Measurements from ENCODE around the gene CALML5. TPM values are rescaled to one million over a fixed set of nuclear protein-coding genes. Genes with fewer than 3 reads are reported as not detected.
A peak's percentile ranks its signal among the peaks of the same experiment; 100 is the strongest.
"Not testable (repeated sequence)": the region's sequence is repeated elsewhere in the genome, so short reads cannot be mapped to it uniquely, and the experiment has no call there.

CALML5 gene
- total and polyA plus RNA-seq, 4 donors = not detected

DNA sequence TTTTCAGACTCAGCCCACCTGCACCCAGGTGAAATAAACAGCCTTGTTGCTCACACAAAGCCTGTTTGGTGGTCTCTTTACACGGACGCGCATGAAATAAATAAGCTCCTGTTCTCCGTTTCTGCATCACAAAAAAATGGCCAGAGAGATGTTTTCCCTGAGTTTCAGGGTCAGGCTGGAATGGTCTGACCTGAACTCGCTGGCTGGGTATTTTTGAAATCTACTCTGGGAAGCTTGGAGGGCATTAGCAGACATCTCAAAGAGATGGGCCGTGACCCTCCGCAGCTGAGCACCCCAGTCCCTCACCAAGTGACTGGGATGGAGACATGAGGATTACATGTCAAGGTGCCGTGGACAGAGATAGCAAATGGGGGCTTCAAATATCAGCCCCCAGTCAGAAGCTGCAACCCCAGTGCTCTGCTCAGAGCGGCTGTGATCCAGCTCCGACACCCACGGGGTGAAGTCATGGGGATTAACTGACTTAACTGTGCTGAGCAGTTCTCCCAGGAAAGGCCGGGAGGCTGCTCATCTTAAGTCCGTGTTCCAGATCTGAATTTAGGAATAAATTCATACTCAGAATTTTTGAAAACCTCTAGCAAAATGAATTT is 22.3 kb downstream of the CALML5 start:
- Histone ChIP-seq H3K4me3 (ENCODE audit: low read depth, low read length) (no peak overlapping the region), H3K27ac (ENCODE audit: low read depth, low read length) (no peak overlapping the region), H3K27me3 (ENCODE audit: control insufficient read depth, insufficient read depth, low read length) (no peaks in the 10 kb centered on the region), H3K4me1 (ENCODE audit: control insufficient read depth, insufficient read depth, low read length) (no peaks in the 10 kb centered on the region), H3K36me3 (ENCODE audit: control insufficient read depth, insufficient read depth, low read length) (no peaks in the 10 kb centered on the region), H3K9me3 (ENCODE audit: control insufficient read depth, insufficient read depth, low read length) (no peaks in the 10 kb centered on the region)
- no peak for DNase-seq (ENCODE audit: low read depth in 4 of 6, low spot score in 6 of 6)
- WGBS (ENCODE audit: insufficient coverage) = 70% methylated on average over 10 of the region's 13 CpGs

DNA sequence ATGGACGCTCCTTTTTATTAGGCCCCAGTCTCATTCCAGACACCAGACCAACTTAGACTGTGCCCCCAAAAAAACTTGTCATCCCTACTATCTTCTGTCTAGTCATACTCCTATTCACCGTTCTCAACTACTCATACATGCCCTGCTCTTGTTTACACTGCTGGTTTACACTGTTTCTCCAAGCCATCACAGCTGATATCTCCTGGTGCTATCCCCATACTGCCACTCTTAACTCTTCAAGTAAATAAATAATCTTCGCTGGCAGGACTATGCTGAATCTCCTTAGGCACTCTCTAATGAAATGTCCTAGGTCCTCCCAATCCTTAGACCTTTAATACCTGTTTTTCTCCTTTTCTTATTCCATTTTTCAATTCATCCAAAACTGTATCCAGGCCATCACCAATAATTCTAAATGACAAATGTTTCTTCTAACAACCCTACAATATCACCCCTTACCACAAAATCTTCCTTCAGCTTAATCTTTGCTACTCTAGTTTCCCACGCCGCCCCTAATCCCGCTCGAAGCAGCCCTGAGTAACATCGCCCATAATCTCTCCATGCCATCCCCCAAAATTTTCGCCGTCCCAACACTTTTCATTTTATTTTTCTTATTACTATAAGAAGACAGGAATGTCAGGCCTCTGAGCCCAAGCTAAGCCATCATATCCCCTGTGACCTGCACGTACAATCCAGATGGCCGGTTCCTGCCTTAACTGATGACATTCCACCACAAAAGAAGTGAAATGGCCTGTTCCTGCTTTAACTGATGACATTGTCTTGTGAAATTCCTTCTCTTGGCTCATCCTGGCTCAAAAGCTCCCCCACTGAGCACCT is 23.2 kb downstream of the CALML5 start:
- H3K4me1 ChIP-seq (ENCODE audit: control insufficient read depth, insufficient read depth, low read length); H3K4me3 ChIP-seq (ENCODE audit: low read depth, low read length); H3K9me3 ChIP-seq (ENCODE audit: control insufficient read depth, insufficient read depth, low read length); H3K36me3 ChIP-seq (ENCODE audit: control insufficient read depth, insufficient read depth, low read length); DNase-seq (ENCODE audit: low read depth in 4 of 6, low spot score in 6 of 6); H3K27me3 ChIP-seq (ENCODE audit: control insufficient read depth, insufficient read depth, low read length); H3K27ac ChIP-seq (ENCODE audit: low read depth, low read length): not testable (repeated sequence)
- WGBS (ENCODE audit: insufficient coverage) = 87% methylated on average over 10 of the region's 12 CpGs

DNA sequence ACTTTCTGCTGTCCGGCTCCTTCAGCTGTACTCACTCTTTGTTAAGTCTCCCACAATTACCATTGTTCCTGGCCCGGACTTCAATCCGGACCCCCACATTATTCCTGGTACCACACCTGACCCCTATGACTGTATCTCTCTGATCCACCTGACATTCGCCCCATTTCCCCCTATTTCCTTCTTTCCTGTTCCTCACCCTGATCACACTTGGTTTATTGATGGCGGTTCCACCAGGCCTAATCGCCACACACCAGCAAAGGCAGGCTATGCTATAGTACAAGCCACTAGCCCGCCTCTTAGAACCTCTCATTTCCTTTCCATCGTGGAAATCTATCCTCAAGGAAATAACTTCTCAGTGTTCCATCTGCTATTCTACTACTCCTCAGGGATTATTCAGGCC is 24.3 kb downstream of the CALML5 start:
- not testable (repeated sequence) for DNase-seq (ENCODE audit: low read depth in 4 of 6, low spot score in 6 of 6)

DNA sequence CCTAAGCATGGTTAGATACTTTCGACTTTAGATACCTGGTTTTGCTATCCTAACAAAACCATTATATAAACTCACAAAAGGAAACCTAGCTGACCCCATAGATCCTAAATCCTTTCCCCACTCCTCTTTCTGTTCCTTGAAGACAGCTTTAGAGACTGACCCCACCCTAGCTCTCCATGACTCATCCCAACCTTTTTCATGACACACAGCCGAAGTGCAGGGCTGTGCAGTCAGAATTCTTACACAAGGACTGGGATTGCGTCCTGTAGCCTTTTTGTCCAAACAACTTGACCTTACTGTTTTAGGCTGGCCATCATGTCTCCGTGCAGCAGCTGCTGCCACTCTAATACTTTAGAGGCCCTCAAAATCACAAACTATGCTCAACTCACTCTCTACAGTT is 24.7 kb downstream of the CALML5 start:
- WGBS (ENCODE audit: insufficient coverage) = 93% methylated on average over 4 of the region's 4 CpGs
- not testable (repeated sequence) for H3K36me3 ChIP-seq (ENCODE audit: control insufficient read depth, insufficient read depth, low read length); H3K27ac ChIP-seq (ENCODE audit: low read depth, low read length); H3K4me1 ChIP-seq (ENCODE audit: control insufficient read depth, insufficient read depth, low read length); H3K4me3 ChIP-seq (ENCODE audit: low read depth, low read length); H3K27me3 ChIP-seq (ENCODE audit: control insufficient read depth, insufficient read depth, low read length); DNase-seq (ENCODE audit: low read depth in 4 of 6, low spot score in 6 of 6); H3K9me3 ChIP-seq (ENCODE audit: control insufficient read depth, insufficient read depth, low read length)

More for the DNA sequence above, 24.3 kb downstream of the CALML5 start:
- not testable (repeated sequence) for H3K4me3 ChIP-seq (ENCODE audit: low read depth, low read length); H3K9me3 ChIP-seq (ENCODE audit: control insufficient read depth, insufficient read depth, low read length); H3K4me1 ChIP-seq (ENCODE audit: control insufficient read depth, insufficient read depth, low read length); H3K27me3 ChIP-seq (ENCODE audit: control insufficient read depth, insufficient read depth, low read length); H3K27ac ChIP-seq (ENCODE audit: low read depth, low read length); H3K36me3 ChIP-seq (ENCODE audit: control insufficient read depth, insufficient read depth, low read length)
- WGBS (ENCODE audit: insufficient coverage) = 92% methylated on average over 3 of the region's 8 CpGs

DNA sequence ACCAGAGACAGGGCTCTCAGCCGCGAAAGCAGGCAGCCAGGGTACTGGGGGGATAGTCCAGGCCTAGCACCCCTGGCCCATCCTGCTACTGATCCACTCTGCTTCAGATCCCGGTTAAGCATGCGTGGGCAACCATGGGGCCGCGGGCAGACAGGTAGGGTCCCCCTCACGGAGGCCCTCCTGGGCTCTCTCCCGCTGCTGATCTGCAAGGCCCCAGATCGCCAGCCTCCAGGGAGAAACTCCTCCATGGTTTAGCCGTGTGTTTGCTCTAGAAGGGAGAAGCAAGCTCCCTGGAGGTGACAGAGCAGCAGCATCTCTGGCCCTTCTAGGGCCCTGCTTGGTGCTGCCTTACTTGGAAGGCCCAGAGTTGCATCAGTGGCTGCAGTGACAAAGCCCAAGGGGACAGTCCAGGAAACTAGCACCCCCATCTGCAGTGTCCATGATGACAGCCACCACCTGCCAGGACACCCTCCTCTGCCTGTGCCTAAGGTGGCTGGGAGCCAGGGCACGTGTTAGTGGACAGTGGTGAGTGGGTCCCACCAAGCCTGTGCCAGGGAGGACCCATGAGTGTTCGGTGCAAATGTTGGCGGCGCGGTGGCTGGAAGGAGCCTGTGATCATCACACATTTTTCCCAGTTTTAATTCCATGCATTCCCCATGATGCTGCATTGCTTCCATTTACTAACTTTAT is 29.2 kb downstream of the CALML5 start:
- WGBS (ENCODE audit: insufficient coverage) = over 99% methylated on average over 15 of the region's 15 CpGs
- Histone ChIP-seq H3K27me3 (ENCODE audit: control insufficient read depth, insufficient read depth, low read length) (no peaks in the 10 kb centered on the region), H3K36me3 (ENCODE audit: control insufficient read depth, insufficient read depth, low read length) (no peaks in the 10 kb centered on the region), H3K4me3 (ENCODE audit: low read depth, low read length) (no peak overlapping the region), H3K4me1 (ENCODE audit: control insufficient read depth, insufficient read depth, low read length) (peaks cover 33% of the 10 kb centered on the region), H3K9me3 (ENCODE audit: control insufficient read depth, insufficient read depth, low read length) (no peaks in the 10 kb centered on the region), H3K27ac (ENCODE audit: low read depth, low read length) (no peak overlapping the region)
- no peak for DNase-seq (ENCODE audit: low read depth in 4 of 6, low spot score in 6 of 6)

DNA sequence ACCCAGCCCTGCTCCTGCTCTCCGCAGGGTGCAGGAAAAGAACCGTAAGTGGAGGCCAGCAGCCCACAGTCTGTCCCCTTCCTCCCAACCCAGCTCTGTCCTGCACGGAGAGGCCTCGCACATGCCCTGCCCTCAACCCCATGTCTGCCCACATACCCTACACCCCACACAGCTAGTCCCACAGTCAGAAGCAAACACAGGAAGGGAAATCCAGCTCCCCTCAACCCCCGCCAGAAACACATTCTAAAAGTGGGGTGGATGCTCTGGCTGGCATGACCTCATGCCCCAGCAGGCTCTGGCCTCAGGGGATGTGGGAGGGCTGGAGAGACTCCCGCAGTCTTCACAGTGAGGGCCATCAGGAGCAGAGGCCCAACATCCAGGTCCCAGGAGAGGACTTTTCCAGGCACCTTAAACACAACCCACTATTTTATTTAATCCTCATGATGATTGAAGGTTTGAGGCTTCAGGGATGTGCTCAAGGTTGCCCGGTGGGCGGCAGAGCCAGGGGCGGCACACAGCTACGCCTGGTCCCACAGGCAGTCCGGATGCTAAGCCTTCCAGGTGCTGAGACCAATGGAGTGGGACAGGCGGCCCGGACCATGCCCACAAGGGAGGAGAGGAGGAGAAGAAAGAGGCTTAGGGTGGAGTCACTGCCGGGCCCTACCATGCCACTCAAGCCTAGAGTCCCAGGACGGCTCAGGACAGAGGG is 29.9 kb downstream of the CALML5 start:
- Histone ChIP-seq H3K4me3 (ENCODE audit: low read depth, low read length) (no peak overlapping the region), H3K4me1 (ENCODE audit: control insufficient read depth, insufficient read depth, low read length) (peaks cover 33% of the 10 kb centered on the region), H3K9me3 (ENCODE audit: control insufficient read depth, insufficient read depth, low read length) (no peaks in the 10 kb centered on the region), H3K27me3 (ENCODE audit: control insufficient read depth, insufficient read depth, low read length) (no peaks in the 10 kb centered on the region), H3K27ac (ENCODE audit: low read depth, low read length) (peak overlapping the region; percentile 33), H3K36me3 (ENCODE audit: control insufficient read depth, insufficient read depth, low read length) (no peaks in the 10 kb centered on the region)
- 85% methylated on average over 13 of the region's 15 CpGs for WGBS (ENCODE audit: insufficient coverage)
- no peak for DNase-seq (ENCODE audit: low read depth in 4 of 6, low spot score in 6 of 6)

DNA sequence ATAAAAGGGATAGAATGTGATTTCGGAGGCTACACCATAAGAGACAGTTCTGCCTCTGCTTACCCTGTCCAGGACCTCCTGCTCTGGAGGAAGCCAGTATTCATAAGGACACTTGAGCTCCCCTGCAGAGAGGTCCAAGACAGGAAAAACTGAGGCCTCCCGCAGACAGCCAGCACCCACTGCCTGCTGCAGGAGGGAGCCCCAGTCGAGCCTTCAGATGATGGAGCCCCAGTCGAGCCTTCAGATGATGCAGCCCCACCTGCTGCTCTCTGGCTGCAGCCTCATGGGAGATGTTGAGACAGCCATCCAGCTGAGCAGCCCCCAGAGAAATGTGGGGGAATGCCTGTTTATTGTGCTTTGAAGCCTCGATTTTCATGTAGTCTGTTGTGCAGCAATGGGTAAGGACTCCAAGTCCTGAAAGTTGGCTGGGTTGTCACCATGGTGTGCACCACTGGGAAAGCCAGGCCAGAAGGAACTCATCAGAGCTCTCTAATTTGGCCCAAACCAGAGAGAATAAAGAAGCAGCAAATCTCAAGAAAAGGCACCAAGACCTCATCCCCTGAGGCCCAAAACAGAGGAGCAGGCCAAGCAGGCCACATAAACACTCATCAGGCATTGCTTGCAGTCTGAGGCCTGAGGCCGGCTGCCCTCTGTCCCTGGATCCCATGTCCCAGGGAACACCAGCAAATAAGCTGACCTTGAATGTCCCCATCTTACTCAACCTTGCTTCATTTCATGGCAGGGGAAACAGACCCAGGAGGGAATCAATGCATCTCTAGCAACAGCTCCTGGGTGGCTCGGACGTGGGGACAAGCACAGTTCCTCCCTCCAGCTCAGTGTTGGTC is 30.9 kb downstream of the CALML5 start:
- Histone ChIP-seq H3K27ac (ENCODE audit: low read depth, low read length) (peak overlapping the region; percentile 33), H3K36me3 (ENCODE audit: control insufficient read depth, insufficient read depth, low read length) (no peaks in the 10 kb centered on the region), H3K27me3 (ENCODE audit: control insufficient read depth, insufficient read depth, low read length) (no peaks in the 10 kb centered on the region), H3K4me1 (ENCODE audit: control insufficient read depth, insufficient read depth, low read length) (peaks cover 33% of the 10 kb centered on the region), H3K9me3 (ENCODE audit: control insufficient read depth, insufficient read depth, low read length) (no peaks in the 10 kb centered on the region), H3K4me3 (ENCODE audit: low read depth, low read length) (no peak overlapping the region)
- no peak for DNase-seq (ENCODE audit: low read depth in 4 of 6, low spot score in 6 of 6)
- 89% methylated on average over 8 of the region's 8 CpGs for WGBS (ENCODE audit: insufficient coverage)

DNA sequence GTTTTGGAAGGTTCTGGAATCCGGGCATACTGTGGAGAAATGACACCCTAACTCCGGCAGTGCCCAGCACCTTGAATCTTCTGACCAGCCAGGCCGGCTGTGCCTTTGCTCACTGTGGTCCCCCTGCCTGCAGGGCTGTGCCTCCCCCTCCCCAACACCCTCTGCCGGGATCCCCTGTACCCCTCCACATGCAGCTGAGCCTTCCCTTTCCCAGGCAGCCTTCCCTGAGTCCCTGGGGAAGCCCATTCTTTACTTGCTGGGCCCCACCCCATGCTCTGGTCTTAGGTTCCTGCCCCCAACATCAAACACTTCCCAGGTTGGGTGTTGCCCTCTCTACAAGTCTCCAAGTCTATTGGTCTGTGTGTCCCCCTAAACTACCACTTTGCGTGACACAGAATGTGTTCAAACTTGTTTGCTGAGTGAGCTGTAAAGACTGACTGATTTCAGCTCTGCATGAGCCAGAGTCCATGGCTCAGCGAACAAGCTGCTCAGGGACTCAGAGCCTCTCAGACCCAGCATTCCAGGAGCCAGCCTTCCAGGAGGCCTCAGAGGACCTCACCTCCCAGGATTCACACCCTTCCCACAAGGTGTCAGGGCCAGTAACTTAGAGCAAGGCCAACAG is 31.6 kb downstream of the CALML5 start:
- Histone ChIP-seq H3K4me3 (ENCODE audit: low read depth, low read length) (no peak overlapping the region), H3K36me3 (ENCODE audit: control insufficient read depth, insufficient read depth, low read length) (no peaks in the 10 kb centered on the region), H3K27ac (ENCODE audit: low read depth, low read length) (peak overlapping the region; percentile 22), H3K4me1 (ENCODE audit: control insufficient read depth, insufficient read depth, low read length) (peaks cover 33% of the 10 kb centered on the region), H3K27me3 (ENCODE audit: control insufficient read depth, insufficient read depth, low read length) (no peaks in the 10 kb centered on the region), H3K9me3 (ENCODE audit: control insufficient read depth, insufficient read depth, low read length) (no peaks in the 10 kb centered on the region)
- DNase-seq (ENCODE audit: low read depth in 4 of 6, low spot score in 6 of 6) = no peak
- WGBS (ENCODE audit: insufficient coverage) = 82% methylated on average over 6 of the region's 6 CpGs

Data from spinal cord (tissue), 10 donors.